Keratinocyte (primary cell): ENCODE results near the gene ITGA2. TPM values are rescaled to one million over a fixed set of nuclear protein-coding genes. Genes with fewer than 3 reads are reported as not detected.

Experiments used
- DNase-seq: peaks from one replicate; pipeline ENCODE4 v3.0.0-alpha.2; 2011; ENCODE audit warnings: low read depth, missing footprints, low spot score
- FAIRE-seq: peaks from 2 replicates; lab custom pipeline; 2011; peaks lifted over from hg19 to GRCh38; lab: Jason Lieb, UNC
- H2AFZ ChIP-seq: 2 replicates; pipeline ENCODE4 v1.6.0; 2012; ENCODE audit warnings: low read length, control low read depth, inconsistent platforms; ENCODE audit not compliant: control insufficient read depth
- H3K27ac ChIP-seq: 2 replicates; pipeline ENCODE4 v1.5.1; 2011; ENCODE audit warnings: low read length; ENCODE audit not compliant: control insufficient read depth, insufficient read depth
- H3K27me3 ChIP-seq: 3 replicates; pipeline ENCODE4 v1.6.0; 2011; ENCODE audit warnings: low read length; ENCODE audit not compliant: control insufficient read depth, insufficient read depth; ENCODE audit errors: extremely low read depth
- H3K36me3 ChIP-seq, 2 experiments: 2 replicates in 1 of 2; 3 replicates in 1 of 2; pipeline ENCODE4 v1.5.1; 2011; ENCODE audit warnings: low read length in 2 of 2, mild to moderate bottlenecking in 1 of 2; ENCODE audit not compliant: control insufficient read depth in 2 of 2, insufficient read depth in 2 of 2; ENCODE audit errors: extremely low read depth in 1 of 2
- H3K4me1 ChIP-seq: 3 replicates; pipeline ENCODE4 v1.5.1; 2011; ENCODE audit warnings: low read length; ENCODE audit not compliant: control insufficient read depth, insufficient read depth; ENCODE audit errors: extremely low read depth
- H3K4me2 ChIP-seq: 3 replicates; pipeline ENCODE4 v1.6.0; 2011; ENCODE audit warnings: low read depth, low read length; ENCODE audit not compliant: control insufficient read depth, insufficient read depth; ENCODE audit errors: extremely low read depth
- H3K4me3 ChIP-seq, 3 experiments: fragments of 200-600 bp in 1 of 3; sonication (generic) in 1 of 3; 2 replicates in 2 of 3; 3 replicates in 1 of 3; pipeline ENCODE4 v1.5.1; 2011 to 2016; ENCODE audit warnings: low read length in 3 of 3, mild to moderate bottlenecking in 3 of 3, control low read depth in 2 of 3, inconsistent platforms in 1 of 3, low read depth in 1 of 3, mixed read lengths in 1 of 3, mixed run types in 1 of 3, moderate library complexity in 1 of 3; ENCODE audit not compliant: control insufficient read depth in 2 of 3, insufficient read depth in 2 of 3; ENCODE audit errors: extremely low read depth in 1 of 3
- H3K79me2 ChIP-seq: 2 replicates; pipeline ENCODE4 v1.6.0; 2012; ENCODE audit warnings: low read length; ENCODE audit not compliant: control insufficient read depth, insufficient read depth
- H3K9ac ChIP-seq: 3 replicates; pipeline ENCODE4 v1.6.0; 2011; ENCODE audit warnings: low read length; ENCODE audit not compliant: control insufficient read depth, insufficient read depth; ENCODE audit errors: extremely low read depth
- H3K9me1 ChIP-seq: 3 replicates; pipeline ENCODE4 v1.6.0; 2011; ENCODE audit warnings: low read length; ENCODE audit not compliant: control insufficient read depth, insufficient read depth; ENCODE audit errors: extremely low read depth
- H3K9me3 ChIP-seq: 2 replicates; pipeline ENCODE4 v1.5.1; 2012; ENCODE audit warnings: low read depth, low read length; ENCODE audit not compliant: control insufficient read depth
- H4K20me1 ChIP-seq: 3 replicates; pipeline ENCODE4 v1.6.0; 2011; ENCODE audit warnings: low read length; ENCODE audit not compliant: control insufficient read depth, insufficient read depth; ENCODE audit errors: extremely low read depth
- CTCF ChIP-seq, 3 experiments: IDR thresholded peaks in 1 of 3; conservative IDR thresholded peaks in 1 of 3; optimal IDR thresholded peaks in 1 of 3; 2 replicates in 2 of 3; 3 replicates in 1 of 3; pipeline versions ENCODE3 to v1.5.1; 2011; ENCODE audit warnings: low read length in 3 of 3, mild to moderate bottlenecking in 3 of 3, moderate library complexity in 2 of 3, control low read depth in 1 of 3, inconsistent platforms in 1 of 3; ENCODE audit not compliant: insufficient read depth in 2 of 3; ENCODE audit errors: extremely low read depth in 1 of 3
- EZH2 ChIP-seq: IDR thresholded peaks from one replicate; pipeline ENCODE4 v1.6.1; 2012; ENCODE audit warnings: inconsistent platforms, mild to moderate bottlenecking, low read length, moderate library complexity
- dilution Hi-C: fragments of 300-500 bp; cut with MboI; formaldehyde crosslinking; loops from one replicate; pipeline ENCODE4 v1.7.0; 2020; ENCODE audit warnings: low sequenced_read_pairs; ENCODE audit not compliant: extremely low pct_ligation_motif_present
- polyA plus RNA-seq, 5 experiments: library from polyadenylated mRNA; depleted of rRNA in 3 of 5; stranded (reverse) in 3 of 5; stranded (forward) in 1 of 5; unstranded in 1 of 5; fragments of >200 nt; gene quantifications; 1 replicate in 1 of 5; 2 replicates in 3 of 5; 3 replicates in 1 of 5; pipeline versions ENCODE4 v1.2.1 to v1.2.3, GENCODE V29; 2011 to 2012; ENCODE audit warnings: missing spikeins in 2 of 5, low read depth in 1 of 5, low replicate concordance in 1 of 5

The ITGA2 gene
- polyA plus RNA-seq, 1 donor (not counting 4 experiments of a cell fraction or from before 2014, with no cell fraction given), result 112 TPM

- Histone ChIP-seq H3K4me3 (no peak overlapping the region), H3K4me1 (peaks cover 3% of the 10 kb centered on the region), H3K9me3 (no peaks in the 10 kb centered on the region), H3K4me2 (no peak overlapping the region), H3K27ac (no peak overlapping the region), H3K36me3 (peaks cover 14 to 31% of the 10 kb centered on the region in 2 experiments), H2AFZ (no peak overlapping the region), H3K9me1 (no peaks in the 10 kb centered on the region), H3K9ac (no peak overlapping the region), H4K20me1 (no peaks in the 10 kb centered on the region), H3K79me2 (peaks cover 19% of the 10 kb centered on the region), H3K27me3 (no peaks in the 10 kb centered on the region)
- DNase-seq (no peak), FAIRE-seq (no peak)
- TF ChIP-seq CTCF (optimal IDR thresholded peaks at IDR 0.05 in 1 of 3, IDR thresholded peaks at IDR 0.05 in 1 of 3, conservative IDR thresholded peaks at IDR 0.05 in 1 of 3; ENCODE audit: extremely low read depth in 1 of 3, insufficient read depth in 2 of 3, low read length in 3 of 3) (no peak), EZH2 (no peak)
- dilution Hi-C loops, result no loop called here
Observed at GRCh38 chr5:53045263-53045662, 56.1 kb downstream of the ITGA2 start.

GRCh38 chr5:53048248-53048647 is 59.1 kb downstream of the ITGA2 start:
- H3K4me3 ChIP-seq, result no peak overlapping the region
- FAIRE-seq, result peak; percentile 71

More at GRCh38 chr5:53048248-53048647, 59.1 kb downstream of the ITGA2 start:
- Histone ChIP-seq H3K4me2 (no peak overlapping the region), H3K36me3 (peaks cover 22 to 46% of the 10 kb centered on the region in 2 experiments), H3K9me3 (no peaks in the 10 kb centered on the region), H3K9ac (no peak overlapping the region), H3K4me1 (no peaks in the 10 kb centered on the region), H4K20me1 (no peaks in the 10 kb centered on the region), H3K9me1 (no peaks in the 10 kb centered on the region), H2AFZ (no peak overlapping the region), H3K79me2 (peaks cover 12% of the 10 kb centered on the region), H3K27me3 (no peaks in the 10 kb centered on the region), H3K27ac (no peak overlapping the region)
- dilution Hi-C loops, result no loop called here
- TF ChIP-seq EZH2 (no peak), CTCF (optimal IDR thresholded peaks at IDR 0.05 in 1 of 3, IDR thresholded peaks at IDR 0.05 in 1 of 3, conservative IDR thresholded peaks at IDR 0.05 in 1 of 3; ENCODE audit: extremely low read depth in 1 of 3, insufficient read depth in 2 of 3, low read length in 3 of 3) (no peak)
- no peak for DNase-seq
